Endothelial cell of umbilical vein (primary cell): ENCODE measurements around the gene PPM1J. TPM values are rescaled to one million over a fixed set of nuclear protein-coding genes. Genes with fewer than 3 reads are reported as not detected.

Source experiments
- BruUV-seq: library from RNA; stranded (reverse); fragments of 400-500 nt; replicated peaks from 2 replicates; lab custom pipeline; 2021; lab: Mats Ljungman, UMichigan
- CTCF ChIA-PET: fragments of 300-600, 350-600 bp; sonication (Branson Sonifier 250); formaldehyde crosslinking; loops from one replicate; lab custom pipeline; 2021; ENCODE audit warnings: antibody characterized with exemption, inconsistent platforms; lab: Charles Lee
- POLR2A ChIA-PET: fragments of 300-600, 350-600 bp; sonication (Branson Sonifier 250); formaldehyde crosslinking; loops from one replicate; lab custom pipeline; 2021; ENCODE audit warnings: antibody characterized with exemption, inconsistent platforms; lab: Charles Lee
- DNase-seq: peaks from one replicate; pipeline ENCODE4 v3.0.0-alpha.2; 2011; ENCODE audit warnings: low read depth, low spot score
- FAIRE-seq: peaks from 2 replicates; lab custom pipeline; 2011; peaks lifted over from hg19 to GRCh38; lab: Jason Lieb, UNC
- H2AFZ ChIP-seq: 2 replicates; pipeline ENCODE4 v1.6.0; 2012; ENCODE audit warnings: low read depth, low read length, control low read depth, inconsistent platforms
- H3K27ac ChIP-seq: 2 replicates; pipeline ENCODE4 v1.5.1; 2011; ENCODE audit warnings: low read depth, mild to moderate bottlenecking, control low read depth, low read length, moderate library complexity; ENCODE audit not compliant: insufficient read depth
- H3K27me3 ChIP-seq, 2 experiments: 2 replicates each; pipeline versions ENCODE4 v1.6.0 to v1.6.1; 2011; ENCODE audit warnings: low read length in 2 of 2, mixed read lengths in 1 of 2; ENCODE audit not compliant: control insufficient read depth in 2 of 2, insufficient read depth in 2 of 2
- H3K36me3 ChIP-seq, 2 experiments: 2 replicates in 1 of 2; 3 replicates in 1 of 2; pipeline ENCODE4 v1.5.1; 2011; ENCODE audit warnings: low read length in 2 of 2, mild to moderate bottlenecking in 1 of 2, moderate library complexity in 1 of 2; ENCODE audit not compliant: control insufficient read depth in 2 of 2, insufficient read depth in 2 of 2; ENCODE audit errors: extremely low read depth in 1 of 2
- H3K4me1 ChIP-seq: 3 replicates; pipeline ENCODE4 v1.5.1; 2011; ENCODE audit warnings: mild to moderate bottlenecking, low read length; ENCODE audit not compliant: control insufficient read depth, insufficient read depth; ENCODE audit errors: extremely low read depth
- H3K4me2 ChIP-seq: 2 replicates; pipeline ENCODE4 v1.6.1; 2011; ENCODE audit warnings: low read length, control low read depth, mixed read lengths; ENCODE audit not compliant: insufficient read depth
- H3K4me3 ChIP-seq, 3 experiments: fragments of 200-600 bp in 1 of 3; sonication (generic), shearing (Covaris generic) in 1 of 3; replicated peaks in 1 of 3; 2 replicates each; pipeline ENCODE4 v1.5.1; 2011 to 2016; ENCODE audit warnings: control low read depth in 3 of 3, low read length in 3 of 3, mild to moderate bottlenecking in 2 of 3, inconsistent platforms in 1 of 3, low read depth in 1 of 3, moderate library complexity in 1 of 3; ENCODE audit not compliant: insufficient read depth in 1 of 3
- H3K79me2 ChIP-seq: 2 replicates; pipeline ENCODE4 v1.6.0; 2012; ENCODE audit warnings: low read length, inconsistent platforms; ENCODE audit not compliant: control insufficient read depth, insufficient read depth
- H3K9ac ChIP-seq: replicated peaks from 2 replicates; pipeline ENCODE3; 2011; ENCODE audit warnings: low read length, control low read depth; ENCODE audit not compliant: insufficient read depth; ENCODE audit errors: extremely low read depth
- H3K9me1 ChIP-seq: replicated peaks from 3 replicates; pipeline ENCODE4 v1.6.0; 2011; ENCODE audit warnings: mild to moderate bottlenecking, low read length; ENCODE audit not compliant: control insufficient read depth, insufficient read depth; ENCODE audit errors: extremely low read depth
- H3K9me3 ChIP-seq: replicated peaks from 2 replicates; pipeline ENCODE4 v1.5.1; 2012; ENCODE audit warnings: low read length, inconsistent platforms; ENCODE audit not compliant: control insufficient read depth, insufficient read depth
- H4K20me1 ChIP-seq: replicated peaks from 2 replicates; pipeline ENCODE3; 2011; ENCODE audit warnings: mild to moderate bottlenecking, low read length; ENCODE audit not compliant: control insufficient read depth, insufficient read depth; ENCODE audit errors: extremely low read depth
- CTCF ChIP-seq, 2 donors: IDR thresholded peaks; 1 replicate in 1 of 2; 2 replicates in 1 of 2; pipeline ENCODE4 v1.5.1; 2011; ENCODE audit warnings: low read length in 2 of 2, mild to moderate bottlenecking in 2 of 2, moderate library complexity in 2 of 2, control low read depth in 1 of 2, inconsistent platforms in 1 of 2, low read depth in 1 of 2; ENCODE audit not compliant: insufficient read depth in 1 of 2; ENCODE audit errors: extremely low read depth in 1 of 2
- EZH2 ChIP-seq: IDR thresholded peaks from 2 replicates; pipeline ENCODE4 v1.6.1; 2012; ENCODE audit warnings: borderline replicate concordance, low read depth, mild to moderate bottlenecking, moderate library complexity, low read length, inconsistent platforms; ENCODE audit not compliant: severe bottlenecking
- FOS ChIP-seq: IDR thresholded peaks from 2 replicates; pipeline ENCODE4 v1.6.1; 2011; ENCODE audit warnings: mild to moderate bottlenecking, low read length, moderate library complexity, borderline replicate concordance; ENCODE audit not compliant: insufficient read depth
- GATA2 ChIP-seq: IDR thresholded peaks from 2 replicates; pipeline ENCODE4 v1.7.0; 2011; ENCODE audit warnings: low read depth, mild to moderate bottlenecking, moderate library complexity, mixed read lengths, low read length; ENCODE audit not compliant: insufficient read length, insufficient read depth
- JUN ChIP-seq: IDR thresholded peaks from 2 replicates; pipeline ENCODE4 v1.6.1; 2011; ENCODE audit warnings: borderline replicate concordance, low read depth; ENCODE audit not compliant: insufficient read length, insufficient read depth
- MAX ChIP-seq: IDR thresholded peaks from 2 replicates; pipeline ENCODE4 v1.6.1; 2011; ENCODE audit not compliant: insufficient read depth, insufficient read length
- MYC ChIP-seq: IDR thresholded peaks from one replicate; pipeline ENCODE4 v1.6.1; 2011; ENCODE audit warnings: mild to moderate bottlenecking, low read depth, low read length
- POLR2A ChIP-seq: IDR thresholded peaks from 2 replicates; pipeline ENCODE4 v1.6.1; 2012; ENCODE audit warnings: low read depth, mild to moderate bottlenecking, control low read depth, low read length
- POLR2AphosphoS5 ChIP-seq: IDR thresholded peaks from 2 replicates; pipeline ENCODE4 v1.6.1; 2012; ENCODE audit warnings: low read depth, mild to moderate bottlenecking, control low read depth, low read length, moderate library complexity; ENCODE audit not compliant: insufficient read depth
- dilution Hi-C: fragments of 300-500 bp; cut with MboI; formaldehyde crosslinking; loops from one replicate; pipeline ENCODE4 v1.15.0; 2019; ENCODE audit warnings: low sequenced_read_pairs; ENCODE audit not compliant: extremely low pct_ligation_motif_present
- intact Hi-C: fragments of 100-400 bp; cut with micrococcal nuclease; formaldehyde crosslinking; loops from one replicate; pipeline ENCODE4 v1.10.0; 2022
- polyA plus RNA-seq, 4 experiments: library from polyadenylated mRNA; depleted of rRNA in 3 of 4; stranded (reverse) in 3 of 4; unstranded in 1 of 4; fragments of >200 nt; gene quantifications; 2 replicates each; pipeline versions ENCODE4 v1.2.1 to v1.2.3, GENCODE V29; 2011 to 2012; ENCODE audit warnings: missing spikeins in 1 of 4
- total RNA-seq: library from RNA; stranded (reverse); gene quantifications from 2 replicates; pipeline ENCODE4 v1.2.3, GENCODE V29; 2021

Gene PPM1J
- total and polyA plus RNA-seq, 2 donors (not counting 3 experiments of a cell fraction or from before 2014, with no cell fraction given), result 1.7 to 3.1 TPM

GRCh38 chr1:112754116-112754628 is 39.0 kb upstream of the PPM1J start:
- H3K36me3 ChIP-seq, result no peaks in the 10 kb centered on the region

More at GRCh38 chr1:112754116-112754628, 39.0 kb upstream of the PPM1J start:
- Histone ChIP-seq H3K9me3 (no peaks in the 10 kb centered on the region), H3K9ac (no peak overlapping the region), H3K4me3 (no peak overlapping the region), H3K79me2 (no peaks in the 10 kb centered on the region), H3K27me3 (peaks cover 5 to 8% of the 10 kb centered on the region in 2 experiments), H4K20me1 (no peaks in the 10 kb centered on the region), H3K27ac (no peak overlapping the region), H3K4me1 (no peaks in the 10 kb centered on the region), H3K4me2 (no peak overlapping the region), H3K9me1 (no peaks in the 10 kb centered on the region), H2AFZ (no peak overlapping the region)
- DNase-seq (no peak), FAIRE-seq (no peak)
- TF ChIP-seq MAX (no peak), POLR2A (no peak), GATA2 (no peak), FOS (no peak), MYC (no peak), POLR2AphosphoS5 (no peak), JUN (no peak), CTCF (IDR thresholded peaks at IDR 0.05; ENCODE audit: extremely low read depth in 1 of 2, insufficient read depth in 1 of 2, low read depth in 1 of 2, low read length in 2 of 2) (no peak), EZH2 (no peak)
- POLR2A ChIA-PET, result interaction anchor here (0.6 kb wide), 1 partner anchor 29 kb away, joined by 3 read pairs; no protein-coding TSS in a partner anchor
- BruUV-seq, result no TSS peak
- dilution Hi-C loops (no loop called here), intact Hi-C loops (no loop called here)
- CTCF ChIA-PET, result interaction anchor here (1.3 to 1.4 kb wide), 2 partner anchors 20 to 50 kb away, joined by 3 to 4 read pairs; no protein-coding TSS in a partner anchor
